ENCODE data around the gene TMIGD3. TPM values are rescaled to one million over a fixed set of nuclear protein-coding genes. Genes with fewer than 3 reads are reported as not detected.

Gene TMIGD3
- total RNA-seq, 1 experiment from 2014 or later = not detected

- Histone ChIP-seq H3K27me3 (ENCODE audit: control insufficient read depth, insufficient read depth, low read length) (no peaks in the 10 kb centered on the region), H3K4me3 (ENCODE audit: low read depth in 2 of 2, low read length in 2 of 2) (no peak overlapping the region), H3K9me3 (ENCODE audit: control insufficient read depth, insufficient read depth, low read depth, low read length) (no peaks in the 10 kb centered on the region), H3K27ac (ENCODE audit: low read length) (no peak overlapping the region), H3K4me1 (ENCODE audit: control insufficient read depth, insufficient read depth, low read length) (no peaks in the 10 kb centered on the region), H3K36me3 (ENCODE audit: control insufficient read depth, insufficient read depth, low read length) (no peaks in the 10 kb centered on the region)
- POLR2A ChIA-PET = no interaction called here
- ATAC-seq = no peak
- BruUV-seq (replicated peaks) = no TSS peak
- no peak for TF ChIP-seq TCF7L2 (IDR thresholded peaks at IDR 0.05; ENCODE audit: low read depth, low read length)
- no peak for TF ChIP-seq CTCF (IDR thresholded peaks at IDR 0.05)
- no peak for TF ChIP-seq SIN3A (IDR thresholded peaks at IDR 0.05; ENCODE audit: borderline replicate concordance, insufficient read depth, low read depth, low read length)
- TF ChIP-seq, protein P1, sequence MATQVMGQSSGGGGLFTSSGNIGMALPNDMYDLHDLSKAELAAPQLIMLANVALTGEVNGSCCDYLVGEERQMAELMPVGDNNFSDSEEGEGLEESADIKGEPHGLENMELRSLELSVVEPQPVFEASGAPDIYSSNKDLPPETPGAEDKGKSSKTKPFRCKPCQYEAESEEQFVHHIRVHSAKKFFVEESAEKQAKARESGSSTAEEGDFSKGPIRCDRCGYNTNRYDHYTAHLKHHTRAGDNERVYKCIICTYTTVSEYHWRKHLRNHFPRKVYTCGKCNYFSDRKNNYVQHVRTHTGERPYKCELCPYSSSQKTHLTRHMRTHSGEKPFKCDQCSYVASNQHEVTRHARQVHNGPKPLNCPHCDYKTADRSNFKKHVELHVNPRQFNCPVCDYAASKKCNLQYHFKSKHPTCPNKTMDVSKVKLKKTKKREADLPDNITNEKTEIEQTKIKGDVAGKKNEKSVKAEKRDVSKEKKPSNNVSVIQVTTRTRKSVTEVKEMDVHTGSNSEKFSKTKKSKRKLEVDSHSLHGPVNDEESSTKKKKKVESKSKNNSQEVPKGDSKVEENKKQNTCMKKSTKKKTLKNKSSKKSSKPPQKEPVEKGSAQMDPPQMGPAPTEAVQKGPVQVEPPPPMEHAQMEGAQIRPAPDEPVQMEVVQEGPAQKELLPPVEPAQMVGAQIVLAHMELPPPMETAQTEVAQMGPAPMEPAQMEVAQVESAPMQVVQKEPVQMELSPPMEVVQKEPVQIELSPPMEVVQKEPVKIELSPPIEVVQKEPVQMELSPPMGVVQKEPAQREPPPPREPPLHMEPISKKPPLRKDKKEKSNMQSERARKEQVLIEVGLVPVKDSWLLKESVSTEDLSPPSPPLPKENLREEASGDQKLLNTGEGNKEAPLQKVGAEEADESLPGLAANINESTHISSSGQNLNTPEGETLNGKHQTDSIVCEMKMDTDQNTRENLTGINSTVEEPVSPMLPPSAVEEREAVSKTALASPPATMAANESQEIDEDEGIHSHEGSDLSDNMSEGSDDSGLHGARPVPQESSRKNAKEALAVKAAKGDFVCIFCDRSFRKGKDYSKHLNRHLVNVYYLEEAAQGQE (IDR thresholded peaks at IDR 0.05; ENCODE audit: insufficient read depth in 1 of 2, low read depth in 2 of 2, low read length in 1 of 2) = no peak
- no peak for TF ChIP-seq POLR2AphosphoS5 (IDR thresholded peaks at IDR 0.05; ENCODE audit: low read depth, low read length)
- DNase-seq (ENCODE audit: low read depth, low spot score) = no peak
- in situ Hi-C loops (cut with HindIII; ENCODE audit: low pct_unique_long_range_greater_than_20kb, low sequenced_read_pairs) = no loop called here
- intact Hi-C loops (cut with micrococcal nuclease; ENCODE audit: unreplicated experiment) = no loop called here
- CTCF ChIA-PET = no interaction called here
Measured at GRCh38 chr1:111467865-111468716, 35.3 kb downstream of the TMIGD3 start.

GRCh38 chr1:111466480-111466879 lies 37.0 kb downstream of the TMIGD3 start:
- TF ChIP-seq POLR2AphosphoS5 (IDR thresholded peaks at IDR 0.05; ENCODE audit: low read depth, low read length) (no peak), CTCF (IDR thresholded peaks at IDR 0.05) (no peak), SIN3A (IDR thresholded peaks at IDR 0.05; ENCODE audit: borderline replicate concordance, insufficient read depth, low read depth, low read length) (no peak), TCF7L2 (IDR thresholded peaks at IDR 0.05; ENCODE audit: low read depth, low read length) (no peak)
- TF ChIP-seq, protein P1 (IDR thresholded peaks at IDR 0.05; ENCODE audit: insufficient read depth in 1 of 2, low read depth in 2 of 2, low read length in 1 of 2) = no peak
- no peaks in the 10 kb centered on the region for H3K27me3 ChIP-seq (ENCODE audit: control insufficient read depth, insufficient read depth, low read length)
- no TSS peak for BruUV-seq (replicated peaks)
- CTCF ChIA-PET = no interaction called here
- in situ Hi-C loops (cut with HindIII; ENCODE audit: low pct_unique_long_range_greater_than_20kb, low sequenced_read_pairs) = no loop called here
- no peak for ATAC-seq
- H3K4me1 ChIP-seq (ENCODE audit: control insufficient read depth, insufficient read depth, low read length) = no peaks in the 10 kb centered on the region
- no peak for DNase-seq (ENCODE audit: low read depth, low spot score)
- no peak overlapping the region for H3K27ac ChIP-seq (ENCODE audit: low read length)
- H3K36me3 ChIP-seq (ENCODE audit: control insufficient read depth, insufficient read depth, low read length) = no peaks in the 10 kb centered on the region; the same call in 1 of the 2 replicates
- no peak overlapping the region for H3K4me3 ChIP-seq (ENCODE audit: low read depth in 2 of 2, low read length in 2 of 2)
- H3K9me3 ChIP-seq (ENCODE audit: control insufficient read depth, insufficient read depth, low read depth, low read length) = no peaks in the 10 kb centered on the region
- intact Hi-C loops (cut with micrococcal nuclease; ENCODE audit: unreplicated experiment) = no loop called here
- POLR2A ChIA-PET = no interaction called here
